H1 (cell line): Measurements from ENCODE around the gene TPM1. TPM values are rescaled to one million over a fixed set of nuclear protein-coding genes. Genes with fewer than 3 reads are reported as not detected.

Experiments
- BCL11A ChIP-seq, 2 experiments: IDR thresholded peaks; one replicate each; pipeline ENCODE4 v1.6.1; 2011; ENCODE audit warnings: low read depth in 2 of 2, low read length in 2 of 2, mild to moderate bottlenecking in 2 of 2
- KDM4A ChIP-seq: IDR thresholded peaks from one replicate; pipeline ENCODE4 v1.7.1; 2012; ENCODE audit warnings: low read depth, mild to moderate bottlenecking, moderate library complexity, low read length, inconsistent platforms; ENCODE audit not compliant: severe bottlenecking
- KDM5A ChIP-seq: fragments of 200-600 bp; IDR thresholded peaks from 2 replicates; pipeline ENCODE4 v1.7.1; 2012; ENCODE audit warnings: mild to moderate bottlenecking, low read length, inconsistent platforms, mixed read lengths
- NANOG ChIP-seq: IDR thresholded peaks from 2 replicates; pipeline ENCODE4 v1.6.1; 2011; ENCODE audit warnings: low read length, low read depth, mild to moderate bottlenecking, inconsistent platforms; ENCODE audit not compliant: insufficient read depth, poor library complexity, severe bottlenecking
- NRF1 ChIP-seq: IDR thresholded peaks from 2 replicates; pipeline ENCODE4 v1.6.1; 2011; ENCODE audit warnings: mild to moderate bottlenecking, low read depth, low read length, improper control_type of control experiment
- YY1 ChIP-seq: IDR thresholded peaks from 2 replicates; pipeline ENCODE4 v1.6.1; 2011; ENCODE audit warnings: low read depth, mild to moderate bottlenecking, low read length
- polyA plus RNA-seq, 7 experiments: library from polyadenylated mRNA; depleted of rRNA in 3 of 7; stranded (reverse) in 5 of 7; unstranded in 2 of 7; fragments of >200 nt in 5 of 7; fragments of 200-250 nt in 2 of 7; gene quantifications; 1 replicate in 5 of 7; 2 replicates in 1 of 7; 4 replicates in 1 of 7; pipeline versions ENCODE4 v1.2.1 to v1.2.3, GENCODE V29; 2011 to 2013; ENCODE audit warnings: missing spikeins in 2 of 7, mixed read lengths in 2 of 7
- total RNA-seq: library from RNA; stranded (reverse); fragmentation: NEBNext Ultra II Directional; extraction: Animal tissue kit (Norgen Biotek cat#: 25700); gene quantifications from 2 replicates; pipeline ENCODE4 v1.2.1, GENCODE V29; 2021
- TF ChIP-seq, protein P1 (sequence below): IDR thresholded peaks from 2 replicates; pipeline ENCODE4 v1.6.1; 2011; ENCODE audit warnings: low read depth, mild to moderate bottlenecking, low read length; ENCODE audit not compliant: insufficient read depth

Gene TPM1
- total and polyA plus RNA-seq, 2 of the 8 experiments (the other 6 are each of a cell fraction or from before 2014, with no cell fraction given): 258 to 579 TPM

DNA sequence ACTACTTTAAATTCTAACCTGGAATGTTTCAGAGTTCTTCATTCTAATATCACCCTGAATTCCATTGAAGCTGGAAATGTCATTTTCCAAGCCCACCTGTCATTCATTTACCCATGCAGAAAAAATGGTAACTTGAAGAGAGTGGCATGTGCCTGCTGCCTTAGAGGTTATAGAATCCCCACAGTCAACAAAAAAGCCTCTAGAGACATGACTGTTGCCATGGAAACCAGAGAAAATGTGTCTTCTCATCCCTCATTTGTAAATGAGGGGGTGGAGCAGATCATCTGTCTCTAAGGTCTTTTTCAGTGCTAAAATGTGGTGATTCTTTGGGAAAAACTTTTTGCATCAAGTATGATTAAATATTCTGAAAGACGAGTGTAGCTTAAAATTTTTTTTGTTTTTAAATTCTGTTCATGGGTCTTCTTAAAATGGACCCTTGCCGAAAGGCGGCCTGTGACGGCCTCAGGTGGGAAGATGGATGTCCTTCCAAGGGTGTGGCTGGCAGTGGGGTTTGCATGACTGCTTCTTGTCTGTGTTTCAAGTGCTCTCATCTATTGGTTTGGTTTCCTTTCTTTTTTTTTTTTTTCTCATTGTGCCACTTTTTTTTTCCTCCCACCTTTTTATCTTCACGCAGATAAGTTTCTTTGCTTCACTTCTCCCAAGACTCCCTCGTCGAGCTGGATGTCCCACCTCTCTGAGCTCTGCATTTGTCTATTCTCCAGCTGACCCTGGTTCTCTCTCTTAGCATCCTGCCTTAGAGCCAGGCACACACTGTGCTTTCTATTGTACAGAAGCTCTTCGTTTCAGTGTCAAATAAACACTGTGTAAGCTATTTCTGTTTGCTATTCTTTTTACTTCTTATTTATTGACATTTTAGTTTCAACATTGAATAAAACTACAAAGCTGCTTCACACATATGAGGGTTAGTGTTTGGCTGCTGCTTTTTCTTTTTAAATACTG is 23.0 kb downstream of the TPM1 start (continued):
- TF ChIP-seq, protein P1, sequence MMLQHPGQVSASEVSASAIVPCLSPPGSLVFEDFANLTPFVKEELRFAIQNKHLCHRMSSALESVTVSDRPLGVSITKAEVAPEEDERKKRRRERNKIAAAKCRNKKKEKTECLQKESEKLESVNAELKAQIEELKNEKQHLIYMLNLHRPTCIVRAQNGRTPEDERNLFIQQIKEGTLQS: no peak
- TF ChIP-seq NRF1 (no peak), YY1 (no peak), BCL11A (IDR thresholded peaks at IDR 0.05; ENCODE audit: low read depth in 2 of 2, low read length in 2 of 2) (no peak), KDM5A (no peak), KDM4A (no peak), NANOG (no peak)
